K562 (cell line): ENCODE measurements around the gene SLC39A11. TPM values are rescaled to one million over a fixed set of nuclear protein-coding genes. Genes with fewer than 3 reads are reported as not detected.

Experiments used
- ATAC-seq: fragments of 200-7000 bp; cut with Tn5 transposase; 3 replicates; pipeline ENCODE4 v1.9.1; 2020; ENCODE audit warnings: moderate library complexity
- BruUV-seq: library from RNA; stranded (reverse); fragments of 400-500 nt; replicated peaks from 2 replicates; lab custom pipeline; 2021; lab: Mats Ljungman, UMichigan
- CTCF ChIA-PET: fragments of 300-600 bp; formaldehyde crosslinking; extraction: SDS; loops from one replicate; lab custom pipeline; 2021; ENCODE audit warnings: low intra/inter-chr PET ratio; lab: Yijun Ruan, JAX
- POLR2A ChIA-PET: fragments of 300-600, 350-650 bp; sonication (Branson Sonifier 250); formaldehyde crosslinking; extraction: SDS; loops from one replicate; lab custom pipeline; 2021; ENCODE audit warnings: antibody characterized with exemption, inconsistent platforms; lab: Yijun Ruan, JAX
- DNase-seq, 4 experiments: peaks; one replicate each; pipeline versions ENCODE4 v3.0.0 to v3.0.0-alpha.2; 2011 to 2018; ENCODE audit warnings: low spot score in 3 of 4, mixed read lengths in 3 of 4; ENCODE audit errors: extremely low read depth in 1 of 4
- FAIRE-seq: peaks from 2 replicates; lab custom pipeline; 2011; peaks lifted over from hg19 to GRCh38; lab: Jason Lieb, UNC
- H2AFZ ChIP-seq: 2 replicates; pipeline ENCODE4 v1.6.0; 2011; ENCODE audit warnings: low read depth, low read length, control low read depth, inconsistent platforms
- H3K27ac ChIP-seq: fragments of 200-600 bp; 3 replicates; pipeline ENCODE4 v1.8.0; 2011; ENCODE audit warnings: low read depth, mild to moderate bottlenecking, control low read depth, inconsistent platforms, low read length, moderate library complexity, mixed read lengths; ENCODE audit errors: extremely low read depth
- H3K27me3 ChIP-seq, 2 experiments: fragments of 300-600 bp in 1 of 2; 2 replicates in 1 of 2; 3 replicates in 1 of 2; pipeline versions ENCODE4 v1.6.0 to v1.8.0; 2011; ENCODE audit warnings: inconsistent platforms in 2 of 2, low read length in 2 of 2, mild to moderate bottlenecking in 1 of 2, mixed read lengths in 1 of 2, moderate library complexity in 1 of 2; ENCODE audit not compliant: control insufficient read depth in 2 of 2, insufficient read depth in 2 of 2
- H3K36me3 ChIP-seq: fragments of 300-600 bp; 3 replicates; pipeline ENCODE4 v1.8.0; 2011; ENCODE audit warnings: mild to moderate bottlenecking, low read length, inconsistent platforms; ENCODE audit not compliant: control insufficient read depth, insufficient read depth
- H3K4me1 ChIP-seq, 2 experiments: fragments of 200-600 bp in 1 of 2; replicated peaks in 1 of 2; 2 replicates in 1 of 2; 3 replicates in 1 of 2; pipeline versions ENCODE4 v1.5.1 to v1.8.0; 2011; ENCODE audit warnings: inconsistent platforms in 2 of 2, low read length in 2 of 2, mild to moderate bottlenecking in 1 of 2, mixed read lengths in 1 of 2, moderate library complexity in 1 of 2; ENCODE audit not compliant: control insufficient read depth in 2 of 2, insufficient read depth in 2 of 2
- H3K4me2 ChIP-seq: 2 replicates; pipeline ENCODE4 v1.6.1; 2011; ENCODE audit warnings: low read length, control low read depth, inconsistent platforms, mixed read lengths; ENCODE audit not compliant: insufficient read depth
- H3K4me3 ChIP-seq: fragments of 200-600 bp; sonication (generic), shearing (Covaris generic); 2 replicates; pipeline ENCODE4 v1.5.1; 2016; ENCODE audit warnings: control low read depth, inconsistent platforms
- H3K79me2 ChIP-seq: fragments of 200-600 bp; 3 replicates; pipeline ENCODE4 v1.8.0; 2011; ENCODE audit warnings: low read length, inconsistent platforms; ENCODE audit not compliant: control insufficient read depth, insufficient read depth
- H3K9ac ChIP-seq, 2 experiments: 2 replicates each; pipeline versions ENCODE4 v1.6.0 to v1.6.1; 2011; ENCODE audit warnings: low read depth in 2 of 2, low read length in 2 of 2, control low read depth in 1 of 2, inconsistent platforms in 1 of 2, mild to moderate bottlenecking in 1 of 2, mixed read lengths in 1 of 2; ENCODE audit not compliant: insufficient read depth in 1 of 2
- H3K9me1 ChIP-seq: one replicate; pipeline ENCODE4 v1.6.0; 2011; ENCODE audit warnings: inconsistent platforms, mild to moderate bottlenecking, low read length, moderate library complexity; ENCODE audit not compliant: control insufficient read depth, insufficient read depth
- H3K9me3 ChIP-seq: replicated peaks from 2 replicates; pipeline ENCODE4 v1.5.1; 2011; ENCODE audit warnings: low read depth, low read length, inconsistent platforms; ENCODE audit not compliant: control insufficient read depth, insufficient read depth
- H4K20me1 ChIP-seq: replicated peaks from 2 replicates; pipeline ENCODE4 v1.6.1; 2011; ENCODE audit warnings: low read length, inconsistent platforms, mixed read lengths; ENCODE audit not compliant: control insufficient read depth, insufficient read depth
- GMEB1 ChIP-seq: fragments of 250-450 bp; sonication (Bioruptor Pico); IDR thresholded peaks from 2 replicates; pipeline ENCODE4 v1.4.0; 2020; ENCODE audit warnings: mild to moderate bottlenecking
- HDAC1 ChIP-seq, 2 experiments: fragments of 450-650 bp; IDR thresholded peaks; 2 replicates each; pipeline ENCODE4 v1.6.1; 2016 to 2017; ENCODE audit warnings: inconsistent platforms in 1 of 2, mild to moderate bottlenecking in 1 of 2, moderate library complexity in 1 of 2
- NFATC3 ChIP-seq: fragments of 450-650 bp; IDR thresholded peaks from 2 replicates; pipeline ENCODE4 v1.6.1; 2017; ENCODE audit warnings: mild to moderate bottlenecking
- NFIX ChIP-seq: fragments of 250-450 bp; sonication (Bioruptor Pico); IDR thresholded peaks from 2 replicates; pipeline ENCODE4 v1.4.0; 2020; ENCODE audit warnings: low read depth, mild to moderate bottlenecking, moderate library complexity
- PCBP2 ChIP-seq: fragments of 200-400 bp; formaldehyde crosslinking; IDR thresholded peaks from 2 replicates; pipeline ENCODE4 v1.6.1; 2018; ENCODE audit warnings: low read length, low read depth, mild to moderate bottlenecking, moderate library complexity; ENCODE audit not compliant: poor library complexity, severe bottlenecking
- PYGO2 ChIP-seq: fragments of 450-650 bp; IDR thresholded peaks from 2 replicates; pipeline ENCODE4 v1.6.1; 2016; ENCODE audit warnings: mild to moderate bottlenecking, missing genetic modification characterization, moderate library complexity, missing compliant biosample characterization
- ZNF561 ChIP-seq: fragments of 450-650 bp; formaldehyde crosslinking; conservative IDR thresholded peaks from 2 replicates; pipeline ENCODE4 v1.4.0; 2020; ENCODE audit warnings: mild to moderate bottlenecking, moderate library complexity
- ZSCAN32 ChIP-seq: fragments of 450-650 bp; formaldehyde crosslinking; IDR thresholded peaks from 2 replicates; pipeline ENCODE4 v1.4.0; 2020; ENCODE audit warnings: mild to moderate bottlenecking, moderate library complexity
- WGBS: fragments of 100-300 bp; shearing (Covaris generic); methylation state at CpG from one replicate; pipeline ENCODE4 v1.1.6; 2016; ENCODE audit warnings: low coverage, mixed read lengths; ENCODE audit not compliant: insufficient coverage; ENCODE audit errors: missing lambda C conversion rate; 5-methylcytosine and 5-hydroxymethylcytosine counted together
- in situ Hi-C: fragments of 300-500 bp; cut with MboI; formaldehyde crosslinking; loops from 4 replicates; pipeline ENCODE4 v1.15.0; 2018; ENCODE audit warnings: inconsistent platforms, mixed read lengths
- intact Hi-C: fragments of 100-400 bp; cut with micrococcal nuclease; formaldehyde crosslinking; loops from 2 replicates; pipeline ENCODE4 v1.14.2; 2022
- polyA plus RNA-seq, 8 experiments: library from polyadenylated mRNA; depleted of rRNA in 4 of 8; stranded (reverse) in 5 of 8; unstranded in 3 of 8; fragments of >200 nt; fragmentation: Nextera tagmentation in 2 of 8; fragmentation: Illumina TruSeq in 1 of 8; extraction: Ambion mirVana in 2 of 8; extraction: Trizol in 1 of 8; gene quantifications; 2 replicates each; pipeline versions ENCODE4 v1.2.1 to v1.2.3, GENCODE V29; 2011 to 2014; ENCODE audit warnings: inconsistent platforms in 1 of 8, missing spikeins in 1 of 8
- total RNA-seq, 7 experiments: library from RNA; depleted of rRNA in 6 of 7; stranded (reverse); fragments of >200 nt in 6 of 7; fragmentation: Illumina TruSeq in 2 of 7; extraction: Trizol in 2 of 7; gene quantifications; 2 replicates each; pipeline versions ENCODE4 v1.2.1 to v1.2.3, GENCODE V29; 2011 to 2021; ENCODE audit warnings: low replicate concordance in 1 of 7
- TF ChIP-seq, protein P1 (sequence below): IDR thresholded peaks from 2 replicates; pipeline ENCODE4 v1.6.1; 2016; ENCODE audit warnings: missing genetic modification characterization, missing compliant biosample characterization
- TF ChIP-seq, protein P2 (sequence below): IDR thresholded peaks from 2 replicates; pipeline ENCODE4 v1.6.1; 2011; ENCODE audit not compliant: insufficient read length; ENCODE audit errors: extremely low read depth

SLC39A11 gene
- total and polyA plus RNA-seq, 9 of the 15 experiments (the other 6 are each of a cell fraction or from before 2014, with no cell fraction given), result 10.5 to 26.4 (median 13.4) TPM

- in situ Hi-C loops (no loop called here), intact Hi-C loops (no loop called here)
- Histone ChIP-seq H3K79me2 (no peaks in the 10 kb centered on the region), H3K27me3 (no peaks in the 10 kb centered on the region; a peak in 1 of 5 replicates), H4K20me1 (no peaks in the 10 kb centered on the region; the same call in 1 of the 2 replicates), H3K4me2 (no peak overlapping the region), H3K9me1 (no peaks in the 10 kb centered on the region), H3K4me3 (no peak overlapping the region), H3K9me3 (no peaks in the 10 kb centered on the region), H3K4me1 (peaks cover 0 to 3% of the 10 kb centered on the region in 2 experiments; a peak in 2 of 5 replicates), H2AFZ (no peak overlapping the region), H3K27ac (no peak overlapping the region), H3K36me3 (no peaks in the 10 kb centered on the region), H3K9ac (no peak overlapping the region)
- WGBS, result 53% methylated on average over 4 of the region's 4 CpGs
- no peak for ATAC-seq
- no peak for FAIRE-seq
- ChIA-PET POLR2A (no interaction called here), CTCF (no interaction called here)
- DNase-seq, result no peak
- BruUV-seq, result no TSS peak
- TF ChIP-seq PYGO2 (no peak), GMEB1 (CRISPR knock-in tag) (no peak), ZSCAN32 (no peak), ZNF561 (CRISPR knock-in tag) (no peak), HDAC1 (IDR thresholded peaks at IDR 0.05) (no peak), NFATC3 (no peak), PCBP2 (no peak), NFIX (CRISPR knock-in tag) (no peak)
- TF ChIP-seq, protein P1, sequence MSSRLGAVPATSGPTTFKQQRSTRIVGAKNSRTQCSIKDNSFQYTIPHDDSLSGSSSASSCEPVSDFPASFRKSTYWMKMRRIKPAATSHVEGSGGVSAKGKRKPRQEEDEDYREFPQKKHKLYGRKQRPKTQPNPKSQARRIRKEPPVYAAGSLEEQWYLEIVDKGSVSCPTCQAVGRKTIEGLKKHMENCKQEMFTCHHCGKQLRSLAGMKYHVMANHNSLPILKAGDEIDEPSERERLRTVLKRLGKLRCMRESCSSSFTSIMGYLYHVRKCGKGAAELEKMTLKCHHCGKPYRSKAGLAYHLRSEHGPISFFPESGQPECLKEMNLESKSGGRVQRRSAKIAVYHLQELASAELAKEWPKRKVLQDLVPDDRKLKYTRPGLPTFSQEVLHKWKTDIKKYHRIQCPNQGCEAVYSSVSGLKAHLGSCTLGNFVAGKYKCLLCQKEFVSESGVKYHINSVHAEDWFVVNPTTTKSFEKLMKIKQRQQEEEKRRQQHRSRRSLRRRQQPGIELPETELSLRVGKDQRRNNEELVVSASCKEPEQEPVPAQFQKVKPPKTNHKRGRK, result no peak
- TF ChIP-seq, protein P2, sequence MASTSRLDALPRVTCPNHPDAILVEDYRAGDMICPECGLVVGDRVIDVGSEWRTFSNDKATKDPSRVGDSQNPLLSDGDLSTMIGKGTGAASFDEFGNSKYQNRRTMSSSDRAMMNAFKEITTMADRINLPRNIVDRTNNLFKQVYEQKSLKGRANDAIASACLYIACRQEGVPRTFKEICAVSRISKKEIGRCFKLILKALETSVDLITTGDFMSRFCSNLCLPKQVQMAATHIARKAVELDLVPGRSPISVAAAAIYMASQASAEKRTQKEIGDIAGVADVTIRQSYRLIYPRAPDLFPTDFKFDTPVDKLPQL, result no peak
Observed at GRCh38 chr17:72659811-72660210, 432.7 kb downstream of the SLC39A11 start.
